Osteoblast (primary cell): Measurements from ENCODE around the gene COL4A6. TPM values are rescaled to one million over a fixed set of nuclear protein-coding genes. Genes with fewer than 3 reads are reported as not detected.

Experiments
- DNase-seq: peaks from one replicate; pipeline ENCODE4 v3.0.0; 2011; ENCODE audit warnings: low spot score, mixed read lengths; ENCODE audit not compliant: insufficient read length; ENCODE audit errors: missing footprints
- H2AFZ ChIP-seq: 2 replicates; pipeline ENCODE4 v1.6.0; 2011; ENCODE audit warnings: mild to moderate bottlenecking, low read length
- H3K27ac ChIP-seq: 2 replicates; pipeline ENCODE4 v1.5.1; 2011; ENCODE audit warnings: mild to moderate bottlenecking, low read depth, low read length, moderate library complexity
- H3K27me3 ChIP-seq: 2 replicates; pipeline ENCODE4 v1.6.0; 2012; ENCODE audit warnings: mild to moderate bottlenecking, control low read depth, inconsistent platforms, low read length, moderate library complexity; ENCODE audit not compliant: insufficient read depth
- H3K36me3 ChIP-seq: 2 replicates; pipeline ENCODE4 v1.5.1; 2011; ENCODE audit warnings: mild to moderate bottlenecking, low read length, control low read depth, moderate library complexity; ENCODE audit not compliant: insufficient read depth
- H3K4me1 ChIP-seq: 2 replicates; pipeline ENCODE4 v1.5.1; 2011; ENCODE audit warnings: mild to moderate bottlenecking, low read length, control low read depth, moderate library complexity; ENCODE audit not compliant: insufficient read depth
- H3K4me2 ChIP-seq: 2 replicates; pipeline ENCODE4 v1.6.0; 2011; ENCODE audit warnings: mild to moderate bottlenecking, low read length; ENCODE audit not compliant: insufficient read depth
- H3K4me3 ChIP-seq: fragments of 200-600 bp; sonication (generic); 3 replicates; pipeline ENCODE4 v1.5.1; 2012; ENCODE audit warnings: mild to moderate bottlenecking, low read length, inconsistent platforms; ENCODE audit not compliant: insufficient read depth
- H3K79me2 ChIP-seq: 2 replicates; pipeline ENCODE4 v1.6.0; 2012; ENCODE audit warnings: mild to moderate bottlenecking, low read length, control low read depth, inconsistent platforms; ENCODE audit not compliant: insufficient read depth
- H3K9me3 ChIP-seq: 2 replicates; pipeline ENCODE4 v1.5.1; 2011; ENCODE audit warnings: low read depth, low read length, control low read depth
- H4K20me1 ChIP-seq: 2 replicates; pipeline ENCODE4 v1.6.0; 2012; ENCODE audit warnings: mild to moderate bottlenecking, low read length, control low read depth; ENCODE audit not compliant: insufficient read depth
- total RNA-seq: library from RNA; depleted of rRNA; stranded (reverse); fragments of >200 nt; gene quantifications from 2 replicates; pipeline ENCODE4 v1.2.3, GENCODE V29; 2012
- TF ChIP-seq, protein P1 (sequence below): IDR thresholded peaks from 2 replicates; pipeline ENCODE4 v1.5.1; 2011; ENCODE audit warnings: mild to moderate bottlenecking, low read depth, low read length, moderate library complexity; ENCODE audit errors: extremely low read depth

The COL4A6 gene
- total RNA-seq, 1 donor: not detected

DNA sequence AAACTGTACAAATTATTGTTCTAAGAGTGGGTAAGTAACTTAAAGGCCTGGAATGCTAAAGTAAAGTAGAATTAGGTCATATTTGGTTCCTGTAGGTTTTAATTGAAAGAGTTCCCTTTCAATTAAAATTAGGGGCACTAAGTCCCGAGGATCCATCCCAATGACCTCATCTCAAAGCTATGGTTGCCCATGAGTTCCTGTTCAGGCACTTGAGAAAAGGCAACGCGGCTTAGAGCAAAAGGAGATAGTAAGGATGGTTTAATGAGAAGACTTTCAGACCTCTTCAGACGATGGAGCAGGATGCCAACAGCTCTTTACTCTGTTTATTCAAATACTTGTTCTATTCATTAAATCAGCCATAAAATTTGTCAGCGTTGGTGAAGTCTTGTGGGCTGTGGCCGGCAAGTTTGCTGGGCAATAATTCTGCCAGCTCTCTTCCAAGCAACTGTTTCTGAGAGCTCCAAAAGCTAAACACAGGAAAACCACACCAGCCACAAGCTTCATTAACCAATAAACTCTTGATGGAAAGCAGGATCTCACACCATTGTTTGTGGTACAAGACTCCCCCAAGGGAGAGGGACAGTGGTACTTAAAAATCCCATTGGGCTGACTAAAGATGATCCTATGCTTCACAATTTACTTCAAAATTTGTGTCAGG, 167.4 kb downstream of the COL4A6 start:
- Histone ChIP-seq H3K79me2 (no peaks in the 10 kb centered on the region), H3K27ac (no peak overlapping the region), H3K36me3 (no peaks in the 10 kb centered on the region), H4K20me1 (no peaks in the 10 kb centered on the region), H3K4me2 (no peak overlapping the region), H2AFZ (no peak overlapping the region), H3K4me3 (no peak overlapping the region), H3K4me1 (no peaks in the 10 kb centered on the region), H3K27me3 (peaks cover 3% of the 10 kb centered on the region), H3K9me3 (no peaks in the 10 kb centered on the region)
- DNase-seq: no peak
- TF ChIP-seq, protein P1, sequence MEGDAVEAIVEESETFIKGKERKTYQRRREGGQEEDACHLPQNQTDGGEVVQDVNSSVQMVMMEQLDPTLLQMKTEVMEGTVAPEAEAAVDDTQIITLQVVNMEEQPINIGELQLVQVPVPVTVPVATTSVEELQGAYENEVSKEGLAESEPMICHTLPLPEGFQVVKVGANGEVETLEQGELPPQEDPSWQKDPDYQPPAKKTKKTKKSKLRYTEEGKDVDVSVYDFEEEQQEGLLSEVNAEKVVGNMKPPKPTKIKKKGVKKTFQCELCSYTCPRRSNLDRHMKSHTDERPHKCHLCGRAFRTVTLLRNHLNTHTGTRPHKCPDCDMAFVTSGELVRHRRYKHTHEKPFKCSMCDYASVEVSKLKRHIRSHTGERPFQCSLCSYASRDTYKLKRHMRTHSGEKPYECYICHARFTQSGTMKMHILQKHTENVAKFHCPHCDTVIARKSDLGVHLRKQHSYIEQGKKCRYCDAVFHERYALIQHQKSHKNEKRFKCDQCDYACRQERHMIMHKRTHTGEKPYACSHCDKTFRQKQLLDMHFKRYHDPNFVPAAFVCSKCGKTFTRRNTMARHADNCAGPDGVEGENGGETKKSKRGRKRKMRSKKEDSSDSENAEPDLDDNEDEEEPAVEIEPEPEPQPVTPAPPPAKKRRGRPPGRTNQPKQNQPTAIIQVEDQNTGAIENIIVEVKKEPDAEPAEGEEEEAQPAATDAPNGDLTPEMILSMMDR: no peak

DNA sequence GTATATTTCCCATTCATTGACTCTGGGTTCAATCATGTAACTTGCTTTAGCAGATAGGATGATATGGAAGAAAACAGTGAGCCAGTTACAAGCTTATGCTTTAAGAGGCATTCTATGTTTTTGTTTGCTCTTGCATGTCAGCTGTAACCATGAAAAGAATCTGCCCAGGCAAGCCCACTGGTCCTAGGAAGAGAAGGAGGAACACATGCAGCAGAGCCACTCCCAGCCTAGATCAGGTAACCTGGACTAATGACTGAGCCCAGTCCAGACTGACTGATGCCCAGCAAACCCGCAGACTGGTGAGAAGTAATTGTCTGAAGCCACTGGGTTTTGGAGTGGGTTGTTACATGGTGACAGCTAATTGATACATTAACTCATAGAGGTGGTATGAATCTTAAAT, 167.9 kb downstream of the COL4A6 start:
- peaks cover 3% of the 10 kb centered on the region for H3K27me3 ChIP-seq
- no peaks in the 10 kb centered on the region for H3K9me3 ChIP-seq
- H3K4me2 ChIP-seq: no peak overlapping the region
- H3K4me1 ChIP-seq: no peaks in the 10 kb centered on the region
- H3K4me3 ChIP-seq: no peak overlapping the region
- H4K20me1 ChIP-seq: no peaks in the 10 kb centered on the region
- no peaks in the 10 kb centered on the region for H3K79me2 ChIP-seq
- no peaks in the 10 kb centered on the region for H3K36me3 ChIP-seq
- H2AFZ ChIP-seq: no peak overlapping the region
- TF ChIP-seq, protein P1: no peak
- no peak for DNase-seq
- no peak overlapping the region for H3K27ac ChIP-seq

- no peak for DNase-seq
- Histone ChIP-seq H3K9me3 (no peaks in the 10 kb centered on the region), H3K79me2 (no peaks in the 10 kb centered on the region), H3K4me1 (no peaks in the 10 kb centered on the region), H4K20me1 (no peaks in the 10 kb centered on the region), H3K27me3 (peaks cover 3% of the 10 kb centered on the region), H3K27ac (no peak overlapping the region), H3K4me2 (no peak overlapping the region), H3K36me3 (no peaks in the 10 kb centered on the region), H2AFZ (no peak overlapping the region), H3K4me3 (no peak overlapping the region)
- TF ChIP-seq, protein P1: no peak
Observed at GRCh38 chrX:108268434-108269080, 169.7 kb downstream of the COL4A6 start.

DNA sequence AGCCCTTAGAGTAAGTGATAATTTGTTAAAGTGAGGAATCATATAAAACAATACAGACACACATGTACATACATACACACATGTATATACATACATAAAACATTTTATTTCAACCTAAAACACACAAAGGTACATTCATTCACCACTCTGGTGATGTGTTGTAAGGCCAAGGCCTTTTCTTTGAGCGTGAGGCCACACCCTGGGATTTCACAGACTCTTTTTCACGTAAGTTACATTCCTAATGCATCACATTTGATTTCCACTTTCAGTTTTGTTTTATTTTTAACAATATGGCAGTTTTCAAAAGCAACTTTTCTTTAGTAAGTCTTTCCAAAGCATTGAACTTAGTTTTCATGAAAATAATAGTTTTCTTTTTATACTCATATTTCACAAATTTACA, 170.7 kb downstream of the COL4A6 start:
- TF ChIP-seq, protein P1: no peak

More for the DNA sequence above, 170.7 kb downstream of the COL4A6 start:
- Histone ChIP-seq H3K27ac (no peak overlapping the region), H3K79me2 (no peaks in the 10 kb centered on the region), H3K36me3 (no peaks in the 10 kb centered on the region), H3K4me2 (no peak overlapping the region), H3K9me3 (no peaks in the 10 kb centered on the region), H2AFZ (no peak overlapping the region), H3K4me1 (no peaks in the 10 kb centered on the region), H3K27me3 (peaks cover 3% of the 10 kb centered on the region), H4K20me1 (no peaks in the 10 kb centered on the region), H3K4me3 (no peak overlapping the region)
- no peak for DNase-seq
